Liver (tissue), 3 donors: ENCODE results near the gene LGALS14.

Source experiments
- CTCF ChIP-seq: fragments of 150-350 bp; IDR thresholded peaks from 2 replicates; pipeline ENCODE4 v1.5.1; 2017; ENCODE audit warnings: improper control_type of control experiment, low read depth, low read length; ENCODE audit not compliant: missing input control
- EGR1 ChIP-seq, 2 donors: IDR thresholded peaks; 2 replicates each; pipeline ENCODE4 v1.6.1; 2016 to 2018; ENCODE audit warnings: antibody characterized with exemption in 2 of 2, low read depth in 2 of 2
- JUND ChIP-seq, 2 donors: IDR thresholded peaks; 2 replicates each; pipeline ENCODE4 v1.6.1; 2016; ENCODE audit warnings: antibody characterized with exemption in 2 of 2
- MAX ChIP-seq: IDR thresholded peaks from 2 replicates; pipeline ENCODE4 v1.6.1; 2016; ENCODE audit warnings: antibody characterized with exemption
- SP1 ChIP-seq: IDR thresholded peaks from 2 replicates; pipeline ENCODE4 v1.6.1; 2018; ENCODE audit warnings: antibody characterized with exemption, mild to moderate bottlenecking
- TF ChIP-seq, protein P1 (sequence below): IDR thresholded peaks from 2 replicates; pipeline ENCODE4 v1.6.1; 2016; ENCODE audit warnings: antibody characterized with exemption
- donor health status: healthy.
- donor health status: healthy.

DNA sequence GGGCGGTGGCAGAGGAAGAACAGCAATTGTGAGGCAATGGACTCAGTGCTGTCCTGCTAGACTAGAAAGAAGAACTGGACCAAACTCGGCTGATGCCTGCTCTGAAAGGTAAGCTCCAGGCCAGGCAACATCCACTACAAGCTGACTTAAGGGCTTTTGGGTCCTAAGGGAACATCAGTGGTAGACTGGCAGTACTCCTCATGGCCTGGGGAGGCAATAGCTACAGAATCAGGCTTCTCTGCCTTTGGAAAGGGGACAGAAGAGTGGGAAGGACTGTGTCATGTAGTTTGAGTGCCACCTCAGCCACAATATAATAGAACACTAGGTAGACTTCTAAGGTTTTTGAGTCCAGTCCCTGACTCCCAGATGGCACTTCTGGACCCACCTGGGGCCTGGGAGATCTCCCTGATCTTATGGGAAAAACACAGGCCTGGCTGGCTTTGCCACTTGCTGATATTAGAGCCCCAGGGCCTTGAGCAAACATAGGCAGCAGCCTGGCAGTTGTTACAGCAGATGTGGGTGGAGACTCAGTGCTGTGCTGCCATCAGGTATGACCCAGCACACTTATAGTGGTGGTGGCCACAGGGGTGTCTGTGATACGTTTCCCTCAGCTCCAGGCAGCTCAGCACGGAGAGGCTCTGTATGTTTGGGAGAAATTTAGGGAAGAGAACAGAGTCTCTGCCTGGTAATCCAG, 42.7 kb downstream of the LGALS14 start:
- TF ChIP-seq CTCF (no peak), JUND (IDR thresholded peaks at IDR 0.05) (no peak), EGR1 (IDR thresholded peaks at IDR 0.05; ENCODE audit: low read depth in 2 of 2) (no peak), SP1 (no peak), MAX (no peak)
- TF ChIP-seq, protein P1, sequence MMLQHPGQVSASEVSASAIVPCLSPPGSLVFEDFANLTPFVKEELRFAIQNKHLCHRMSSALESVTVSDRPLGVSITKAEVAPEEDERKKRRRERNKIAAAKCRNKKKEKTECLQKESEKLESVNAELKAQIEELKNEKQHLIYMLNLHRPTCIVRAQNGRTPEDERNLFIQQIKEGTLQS = no peak
